GOT3 (cell line): Measurements from ENCODE around the gene METTL26.

Source experiments
- DNase-seq: peaks from one replicate; lab custom pipeline; 2025; ENCODE audit warnings: mixed read lengths; lab: John Stamatoyannopoulos, UW

The METTL26 gene

DNA sequence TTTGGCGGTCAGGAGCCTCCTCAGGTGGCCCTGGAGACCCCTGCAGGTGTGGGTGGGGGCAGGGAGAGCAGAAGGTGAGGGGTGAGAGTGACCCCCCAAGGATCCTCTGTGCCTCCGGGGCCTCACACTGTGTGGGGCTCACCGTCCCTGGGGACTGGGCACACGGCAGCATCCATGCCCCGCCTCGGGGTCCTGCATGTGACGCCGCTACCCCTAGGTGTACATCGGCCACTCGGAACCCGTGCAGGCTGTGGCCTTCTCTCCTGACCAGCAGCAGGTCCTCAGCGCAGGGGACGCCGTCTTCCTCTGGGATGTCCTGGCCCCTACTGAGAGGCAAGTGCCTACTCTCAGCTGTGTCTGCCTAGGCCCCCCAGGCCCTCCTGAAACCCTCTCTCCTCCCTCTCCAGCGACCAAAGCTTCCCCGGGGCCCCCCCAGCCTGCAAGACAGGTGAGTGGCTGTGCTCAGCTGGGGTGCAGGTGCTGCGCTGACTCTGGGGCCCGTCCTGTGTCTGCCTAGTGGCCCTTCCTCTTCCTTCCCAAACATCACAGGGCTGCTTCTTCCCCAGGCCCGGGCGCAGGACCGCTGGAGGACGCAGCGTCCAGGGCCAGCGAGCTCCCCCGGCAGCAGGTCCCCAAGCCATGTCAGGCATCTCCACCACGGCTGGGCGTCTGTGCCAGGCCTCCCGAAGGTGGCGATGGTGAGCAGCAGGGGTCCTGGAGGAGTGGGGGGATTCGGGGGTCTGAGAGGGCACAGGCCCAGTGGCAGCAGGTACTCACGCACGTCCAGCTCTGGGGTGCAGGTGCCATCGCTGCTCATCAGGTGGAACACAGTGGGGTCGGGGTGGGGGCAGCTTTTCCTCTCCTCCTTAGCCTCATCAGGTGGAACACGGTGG, 22.8 kb upstream of the METTL26 start:
- DNase-seq, result no peak

DNA sequence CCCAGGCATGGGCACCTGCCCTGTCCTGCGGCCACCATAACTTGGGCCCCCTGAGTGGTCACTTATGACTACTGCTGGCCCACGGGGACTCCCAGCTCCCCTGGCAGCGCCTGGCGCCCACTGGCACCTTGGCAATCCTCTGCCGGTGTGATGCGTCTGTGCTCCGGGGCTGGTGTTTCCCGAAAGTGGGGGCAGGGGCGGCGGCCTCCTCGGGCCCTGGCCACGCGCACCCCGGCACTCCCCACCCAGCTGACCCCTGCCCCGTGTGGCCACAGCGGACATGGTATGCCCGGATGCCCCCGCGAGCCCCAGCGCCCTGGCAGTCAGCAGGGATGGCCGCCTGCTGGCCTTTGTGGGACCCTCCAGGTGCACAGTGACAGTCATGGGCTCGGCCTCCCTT, 21.4 kb upstream of the METTL26 start:
- DNase-seq, result no peak

DNA sequence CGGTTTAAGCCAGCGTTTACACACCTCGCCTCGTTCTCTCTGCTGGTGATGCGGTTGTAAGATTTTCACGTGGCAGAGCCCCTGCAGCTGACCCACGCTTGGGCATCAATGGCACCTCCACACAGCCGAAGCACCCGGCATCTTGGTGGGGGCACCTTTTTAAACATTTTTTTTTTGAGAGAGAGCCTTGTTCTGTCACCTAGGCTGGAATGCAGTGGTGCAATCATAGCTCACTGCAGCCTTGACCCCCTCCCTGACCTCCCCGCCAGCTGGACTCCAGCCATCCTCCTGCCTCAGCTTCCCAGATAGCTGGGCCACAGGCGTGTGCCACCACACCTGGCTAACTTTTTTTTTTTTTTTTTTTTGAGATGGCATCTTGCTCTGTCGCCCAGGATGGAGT, 17.9 kb upstream of the METTL26 start:
- no peak for DNase-seq

DNA sequence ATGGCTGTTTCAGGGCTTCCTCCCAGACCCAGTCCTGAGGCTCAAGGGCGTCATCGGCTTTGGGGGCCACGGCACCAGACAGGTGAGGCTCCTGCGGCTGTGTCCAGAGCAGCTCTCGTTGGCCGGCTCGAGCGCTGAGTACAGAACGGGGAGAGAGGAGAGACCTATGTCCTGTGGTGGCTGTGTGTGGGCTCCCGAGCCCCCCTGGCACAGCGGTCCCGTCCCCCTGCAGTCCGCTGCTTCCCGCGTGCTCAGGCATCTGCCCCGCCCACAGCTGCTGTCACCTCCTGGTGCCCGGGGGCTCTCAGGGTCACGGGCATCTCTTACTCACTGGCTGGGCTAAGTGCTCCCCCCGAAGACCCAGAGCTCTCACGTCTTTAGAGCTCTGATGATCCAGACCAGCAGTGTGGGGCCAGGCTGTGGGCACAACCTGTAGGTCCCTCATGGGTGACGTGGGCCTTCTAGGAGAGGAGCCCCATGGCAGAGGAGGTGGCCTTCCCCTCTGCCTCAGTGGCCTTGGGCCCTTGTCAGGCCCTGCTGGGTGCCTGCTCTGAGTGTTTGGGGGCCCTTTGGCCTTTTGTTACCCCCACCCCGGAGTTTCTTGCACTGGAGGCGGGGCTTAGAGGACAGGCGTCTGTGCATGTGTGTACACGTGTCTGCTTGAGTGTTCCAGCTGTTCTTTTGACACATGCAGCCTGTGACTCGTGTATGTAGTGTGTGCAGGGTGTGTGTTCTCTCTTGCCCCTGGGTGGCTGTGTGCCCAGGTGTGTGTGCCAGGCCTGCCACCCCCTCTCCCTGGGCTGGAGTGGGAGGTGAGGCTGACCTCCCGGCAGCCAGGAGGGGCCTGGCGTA, 16.6 kb upstream of the METTL26 start:
- no peak for DNase-seq

DNA sequence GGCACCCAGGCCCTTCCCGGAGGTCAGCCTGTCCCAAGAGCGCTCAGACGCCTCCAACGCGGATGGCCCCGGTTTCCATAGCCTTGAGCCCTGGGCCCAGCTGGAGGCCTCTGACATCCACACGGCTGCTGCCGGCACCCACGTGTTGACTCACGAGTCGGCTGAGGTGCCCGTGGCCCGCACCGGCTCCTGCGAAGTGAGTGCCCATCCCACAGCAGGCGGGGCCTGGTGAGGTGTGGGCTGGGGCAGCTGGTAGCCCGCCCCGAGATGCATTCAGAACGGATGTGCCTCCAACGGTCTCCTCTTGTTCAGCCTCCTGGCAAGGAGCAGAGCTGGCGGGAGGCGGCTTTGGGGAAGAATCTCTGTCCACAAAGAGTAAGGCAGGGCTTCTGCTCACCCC, 15.7 kb upstream of the METTL26 start:
- DNase-seq, result no peak

DNA sequence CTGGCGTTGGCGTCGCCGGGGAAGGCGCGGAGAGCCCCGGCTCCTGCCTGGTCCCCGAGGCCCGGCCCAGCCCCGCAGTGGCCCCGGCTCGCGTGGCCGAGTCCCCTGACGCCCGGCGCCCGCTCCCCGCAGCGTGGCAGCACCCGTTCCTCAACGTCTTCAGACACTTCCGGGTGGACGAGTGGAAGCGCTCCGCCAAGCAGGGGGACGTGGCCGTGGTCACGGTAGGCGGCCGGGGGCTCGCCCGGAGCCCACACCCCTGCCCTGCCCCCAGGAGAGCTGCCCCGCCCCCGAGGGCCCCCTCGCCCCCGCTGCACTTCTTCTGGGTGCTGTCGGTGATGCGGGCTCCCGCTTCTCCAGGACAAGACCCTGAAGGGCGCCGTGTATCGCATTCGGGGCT, 13.5 kb upstream of the METTL26 start:
- no peak for DNase-seq

DNA sequence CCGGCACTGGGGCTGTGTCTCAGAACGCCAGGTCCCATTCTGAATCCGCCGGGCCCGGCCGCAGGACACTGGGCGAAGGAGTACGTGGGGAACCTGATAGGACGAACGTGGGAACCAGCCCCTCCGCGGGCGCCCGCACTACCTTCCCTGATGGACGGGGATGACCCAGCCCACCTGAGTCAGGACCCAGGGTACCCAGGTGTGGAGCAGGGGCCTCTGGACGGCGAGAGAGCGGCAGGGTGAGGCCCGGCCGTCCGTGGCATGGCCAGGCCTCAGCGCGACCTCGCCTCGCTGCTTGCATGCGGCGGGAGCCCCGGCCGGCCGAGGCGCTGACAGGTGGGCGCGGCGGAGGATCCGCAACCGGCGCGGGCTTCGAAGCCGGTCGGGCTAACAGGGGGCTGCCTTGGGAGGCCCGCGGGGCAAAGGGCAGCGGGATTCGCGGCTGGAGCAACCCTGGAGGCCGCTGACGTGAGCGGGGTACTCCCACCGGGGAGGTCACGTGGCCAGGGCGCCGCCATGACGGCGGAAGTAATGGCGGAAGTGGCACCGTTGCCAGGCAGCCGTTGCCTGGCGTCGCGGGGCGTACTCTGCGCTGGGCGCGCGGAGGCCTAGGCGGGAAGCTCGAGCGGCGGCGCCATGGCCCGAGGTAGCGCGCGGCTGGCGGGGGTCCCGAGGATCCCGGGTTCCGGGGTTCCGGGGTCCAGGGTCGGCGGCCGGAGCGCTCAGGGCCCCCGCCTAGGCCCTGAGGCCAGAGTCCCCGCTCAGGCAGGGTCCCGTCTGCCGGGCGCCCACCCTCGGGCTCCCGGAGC, 12.9 kb upstream of the METTL26 start, which contains the start of gene WDR90:
Gene WDR90 (plus strand): TSS at position 585 of the 809 bp plus-strand sequence. CDS start 52 bp downstream, at position 637.
- DNase-seq, result peak; percentile 77

DNA sequence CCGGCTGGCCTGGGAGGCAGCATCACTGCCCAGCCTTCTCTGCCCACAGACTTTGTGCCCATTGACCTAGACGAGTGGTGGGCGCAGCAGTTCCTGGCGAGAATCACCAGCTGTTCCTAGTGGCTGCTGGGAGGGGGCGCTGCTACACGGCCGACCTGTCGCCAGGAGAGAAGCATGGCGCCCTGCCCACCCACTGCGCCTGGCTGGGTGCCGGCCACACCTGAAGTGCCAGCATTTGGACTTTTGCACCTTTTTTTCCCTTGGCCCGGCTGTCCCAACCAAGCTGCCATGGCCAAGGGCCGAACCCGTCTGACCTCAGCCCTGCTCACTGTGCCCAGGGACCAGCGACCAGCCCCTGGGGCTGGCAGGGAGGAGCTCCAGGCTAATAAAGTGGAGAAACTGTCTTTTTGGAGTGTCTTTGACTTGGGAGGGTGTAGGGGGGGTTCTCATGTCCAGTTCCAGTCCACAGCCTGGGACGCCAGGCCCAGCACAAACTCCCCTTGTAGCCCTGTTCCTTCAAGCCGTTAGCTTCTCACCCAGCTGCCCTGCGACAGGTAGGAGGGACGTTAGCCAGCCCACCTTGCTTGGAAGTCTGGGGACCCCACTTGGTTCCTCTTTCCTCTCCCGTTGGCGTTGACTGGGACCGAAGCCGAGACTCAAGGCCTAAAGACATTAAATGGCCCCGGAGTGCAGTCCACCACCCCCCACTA, 12.1 kb upstream of the METTL26 start:
- no peak for DNase-seq

DNA sequence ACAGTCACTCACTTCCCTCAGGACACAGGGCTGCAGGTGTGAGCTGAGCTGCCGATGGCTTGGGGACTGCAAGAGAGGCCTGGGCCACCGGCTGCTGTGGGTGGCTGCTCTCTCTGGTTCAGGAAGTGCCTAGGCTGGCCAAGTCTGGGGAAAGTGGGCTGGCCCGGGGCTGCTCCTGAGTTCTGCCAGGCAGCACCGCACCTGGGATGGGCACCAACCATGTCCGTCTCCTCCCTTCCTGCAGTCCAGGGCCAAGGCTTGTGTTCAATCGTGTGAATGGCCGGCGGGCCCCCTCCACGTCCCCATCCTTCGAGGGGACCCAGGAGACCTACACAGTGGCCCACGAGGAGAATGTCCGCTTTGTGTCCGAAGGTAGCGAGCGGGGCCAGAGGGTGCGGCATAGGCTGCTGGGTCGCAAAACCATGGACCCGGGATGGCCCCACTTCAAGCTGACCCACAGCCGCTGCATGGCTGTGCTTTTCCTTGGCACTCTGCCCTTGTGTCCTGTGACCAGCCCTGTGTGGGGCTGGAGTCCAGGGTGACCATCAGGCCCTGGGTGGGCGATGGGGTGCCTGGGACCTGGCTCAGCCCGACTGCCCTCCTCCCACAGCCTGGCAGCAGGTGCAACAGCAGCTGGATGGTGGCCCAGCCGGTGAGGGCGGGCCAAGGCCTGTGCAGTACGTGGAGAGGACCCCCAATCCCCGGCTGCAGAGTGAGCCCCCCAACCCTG, 11.2 kb upstream of the METTL26 start:
- DNase-seq, result no peak

DNA sequence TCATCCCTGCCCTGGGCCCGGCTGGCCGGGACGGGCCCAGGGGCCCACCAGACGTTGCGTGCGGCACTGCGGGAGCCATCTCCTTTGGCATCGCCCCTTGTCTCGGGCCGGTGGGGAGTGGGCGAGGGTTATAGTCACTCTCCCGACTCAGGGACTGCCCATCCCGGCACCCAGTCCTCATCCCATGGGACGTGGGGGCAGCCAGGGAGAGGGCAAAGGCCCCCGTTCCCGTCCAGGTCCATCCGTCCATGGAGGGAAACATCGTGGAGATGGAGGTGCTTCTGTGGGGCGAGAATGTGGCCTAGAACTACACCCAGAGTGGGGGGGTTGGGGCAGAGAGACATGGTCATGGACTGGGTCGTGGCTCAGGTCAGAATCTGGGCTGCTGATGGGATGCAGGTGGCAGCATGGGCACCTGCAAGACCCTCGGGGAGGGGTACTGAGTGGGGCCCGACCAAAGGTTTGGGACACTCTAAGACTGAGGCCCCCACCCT, 10.6 kb upstream of the METTL26 start:
- DNase-seq, result no peak

DNA sequence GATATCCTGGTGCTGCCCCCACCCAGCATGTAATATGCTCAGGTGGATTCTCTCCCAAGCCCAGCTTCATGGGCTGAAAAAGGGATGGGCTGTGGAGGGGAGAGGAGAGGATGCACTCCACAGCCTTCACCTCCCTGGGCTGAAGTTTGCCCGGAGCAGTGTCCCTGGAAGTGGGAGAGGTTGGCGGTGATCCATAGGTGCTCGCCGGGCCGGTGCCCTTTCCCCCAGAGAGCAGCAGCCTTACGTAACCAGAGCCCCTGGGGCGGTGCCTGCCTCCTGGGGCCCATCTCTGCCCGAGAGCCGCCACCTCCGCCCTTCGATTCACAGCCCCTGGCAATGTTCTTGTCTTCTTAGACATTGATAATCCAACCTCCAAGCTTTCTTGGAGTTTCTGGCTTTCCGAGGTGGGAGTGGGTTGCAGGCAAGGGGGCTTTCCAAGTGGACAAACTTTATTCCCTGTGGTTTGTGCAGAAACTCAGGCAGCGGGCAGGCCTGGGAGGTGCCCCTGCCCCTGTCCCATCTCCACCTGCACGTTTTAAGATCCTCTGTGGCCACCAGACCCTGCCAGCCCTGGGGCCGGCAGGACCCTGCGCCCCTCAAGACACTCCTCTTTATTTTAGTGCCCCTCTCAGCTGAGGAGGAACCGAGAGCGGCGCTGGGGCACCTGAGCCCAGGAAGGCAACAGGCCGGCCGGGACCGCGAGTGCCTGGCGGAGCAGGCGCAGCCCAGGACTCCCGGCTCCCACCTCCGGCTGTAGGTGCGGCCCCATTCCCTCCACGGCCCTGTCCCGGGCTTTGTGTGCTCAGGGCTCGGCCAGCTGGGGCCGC, 10.0 kb upstream of the METTL26 start:
- no peak for DNase-seq

DNA sequence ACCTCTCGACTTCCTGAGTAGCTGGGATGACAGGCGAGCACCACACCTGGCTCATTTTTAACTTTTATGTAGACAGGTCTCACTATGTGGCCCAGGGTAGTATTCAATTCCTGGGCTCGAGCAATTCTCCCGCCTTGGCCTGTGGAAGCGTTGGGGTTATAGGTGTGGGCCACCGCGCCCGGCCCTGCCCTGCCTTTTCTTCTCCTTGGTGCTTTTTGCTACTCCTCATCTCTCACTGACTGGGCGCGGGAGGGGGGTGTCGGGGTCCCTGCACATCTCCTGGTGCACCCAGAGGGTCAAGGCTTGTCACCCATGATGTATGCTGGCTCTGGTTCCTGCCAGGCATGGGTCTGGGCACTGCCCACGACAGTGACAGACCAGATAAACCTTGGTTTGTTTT, 8.5 kb upstream of the METTL26 start:
- DNase-seq, result no peak

DNA sequence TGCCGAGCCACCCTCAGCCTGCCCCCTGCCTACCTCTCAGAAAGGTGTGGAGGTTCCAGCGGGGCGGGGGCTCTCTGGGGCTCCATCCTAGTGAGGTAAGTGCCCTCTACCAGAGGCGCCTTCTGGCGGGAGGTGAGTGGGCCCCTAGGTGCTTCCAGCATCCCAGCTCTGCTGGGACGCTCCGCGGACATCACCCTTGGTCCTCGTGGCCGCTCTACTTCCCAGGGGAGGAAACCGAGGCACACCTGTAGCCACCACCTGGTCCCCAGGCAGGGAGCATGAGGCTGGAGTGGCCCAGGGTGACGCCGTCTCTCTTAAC, 6.9 kb upstream of the METTL26 start:
- DNase-seq, result no peak

DNA sequence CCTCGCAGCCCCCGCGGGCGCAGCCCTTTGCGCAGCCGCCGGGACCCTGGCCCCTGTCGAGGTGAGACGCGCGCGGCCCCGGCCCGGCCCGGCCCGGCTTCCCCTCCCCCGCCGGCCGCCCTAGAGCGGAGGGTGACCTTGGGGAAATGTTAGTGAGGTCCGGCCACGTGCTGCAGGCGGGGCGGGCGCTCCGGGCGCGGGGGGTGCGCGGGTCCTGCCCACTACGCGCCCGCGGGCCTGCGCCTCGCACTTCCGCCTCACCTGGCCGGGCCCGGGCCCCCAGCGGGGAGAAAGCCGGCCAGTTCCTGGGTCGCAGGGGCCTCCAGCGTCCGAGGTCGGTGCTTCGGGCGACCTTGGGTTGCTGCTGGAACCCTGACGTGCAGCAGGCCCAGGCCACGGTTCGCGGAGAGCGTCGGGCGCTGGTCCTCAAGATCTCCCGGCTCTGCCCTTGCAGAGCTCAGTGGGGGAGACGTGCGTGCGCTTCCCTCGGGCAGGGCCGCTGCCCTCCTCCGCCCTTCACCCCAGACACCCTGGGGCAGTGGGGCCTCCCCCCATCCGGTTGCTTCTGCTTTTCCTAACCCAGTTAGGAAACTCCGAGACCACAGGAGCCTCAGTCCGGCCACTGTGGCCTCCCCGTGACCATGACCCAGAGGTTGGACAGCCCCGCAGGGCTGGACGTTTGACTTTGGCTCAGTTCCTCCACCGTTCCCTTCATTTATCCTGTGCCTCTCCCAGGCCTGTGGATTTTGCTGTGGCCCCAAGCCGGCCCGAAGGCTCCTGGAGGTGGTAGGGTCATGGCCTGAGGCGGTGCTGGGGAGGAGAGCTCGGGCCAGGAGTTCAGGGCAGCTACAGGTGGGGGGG, 6.3 kb upstream of the METTL26 start:
- DNase-seq, result no peak

DNA sequence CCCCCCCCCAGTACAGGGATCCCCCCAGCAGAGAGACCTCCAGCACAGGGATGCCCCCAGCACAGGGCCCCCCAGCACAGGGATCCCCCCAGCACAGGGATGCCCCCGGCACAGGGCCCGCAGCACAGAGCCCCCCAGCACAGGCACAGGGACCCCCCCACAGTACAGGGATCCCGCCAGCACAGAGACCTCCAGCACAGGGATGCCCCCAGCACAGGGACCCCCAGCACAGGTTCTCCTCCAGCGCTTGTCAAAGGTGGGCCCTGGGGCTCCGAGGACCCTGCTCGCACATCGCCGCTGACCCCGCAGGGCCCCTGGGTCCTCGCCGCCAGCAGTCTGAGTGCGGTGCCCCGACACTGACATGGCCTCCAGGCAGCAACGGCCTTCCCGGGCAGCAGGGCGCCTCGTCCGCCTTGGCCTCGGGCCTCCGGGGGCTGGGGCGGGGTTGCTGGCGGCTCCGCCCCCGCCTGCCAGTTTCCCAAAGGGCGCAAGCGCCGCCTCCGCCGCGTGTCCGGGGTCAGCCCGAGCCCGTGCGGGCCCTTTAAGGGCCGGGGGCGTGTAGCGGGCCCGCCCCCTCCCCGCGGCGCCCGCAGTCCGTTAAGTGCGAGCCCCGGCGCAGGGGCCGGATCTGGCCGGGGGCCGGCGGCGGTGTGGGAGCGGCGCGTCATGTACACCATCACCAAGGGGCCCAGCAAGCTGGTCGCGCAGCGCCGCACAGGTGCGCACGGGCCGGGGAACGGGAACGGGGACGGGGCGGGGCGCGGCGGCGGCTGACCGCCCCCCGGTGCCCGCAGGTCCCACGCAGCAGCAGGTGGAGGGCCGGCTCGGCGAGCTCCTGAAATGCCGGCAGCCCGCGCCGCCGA, 5.5 kb upstream of the METTL26 start, which contains the start of gene MCRIP2:
Gene MCRIP2 (plus strand): TSS at position 503 of the 863 bp plus-strand sequence. CDS start 164 bp downstream, at position 667.
- DNase-seq, result peak; percentile 29

DNA sequence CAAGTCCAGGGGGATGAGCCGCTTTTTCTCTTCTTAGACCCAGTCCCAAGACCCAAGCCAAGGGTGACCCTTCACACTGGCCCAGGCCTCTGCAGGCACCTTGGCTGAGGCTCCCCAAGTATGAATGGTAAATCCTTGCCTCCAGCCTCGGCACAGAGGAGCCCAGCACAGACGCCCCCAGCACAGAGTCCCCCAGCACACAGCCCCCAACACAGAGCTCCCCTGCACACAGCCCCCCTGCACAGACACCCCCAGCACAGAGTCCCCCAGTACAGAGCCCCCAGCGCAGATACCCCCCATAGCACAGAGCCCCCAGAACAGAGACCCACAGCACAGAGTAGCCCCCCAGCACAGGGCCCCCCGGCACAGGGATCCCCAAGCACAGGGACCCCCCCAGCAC, 4.5 kb upstream of the METTL26 start:
- no peak for DNase-seq

DNA sequence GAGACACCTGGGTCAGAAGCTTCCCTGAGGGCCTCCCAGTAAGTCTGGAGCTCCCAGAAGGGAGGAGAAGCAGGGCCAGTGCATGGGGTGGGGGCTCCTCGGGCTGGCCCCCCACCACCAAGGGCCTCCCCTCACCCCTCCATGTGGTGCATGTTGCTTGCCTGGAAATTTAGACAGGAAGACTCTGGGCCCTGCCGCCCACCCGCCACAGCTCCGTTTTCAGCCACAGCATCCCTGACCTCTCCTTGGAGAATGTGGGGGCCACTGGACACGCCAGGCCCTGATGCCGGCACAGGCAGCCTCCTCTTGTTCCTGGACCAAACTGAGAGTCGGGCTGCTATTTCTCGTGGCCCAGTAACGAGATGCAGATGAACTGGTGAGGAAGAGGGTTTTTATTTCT, 2.7 kb upstream of the METTL26 start:
- DNase-seq, result no peak

DNA sequence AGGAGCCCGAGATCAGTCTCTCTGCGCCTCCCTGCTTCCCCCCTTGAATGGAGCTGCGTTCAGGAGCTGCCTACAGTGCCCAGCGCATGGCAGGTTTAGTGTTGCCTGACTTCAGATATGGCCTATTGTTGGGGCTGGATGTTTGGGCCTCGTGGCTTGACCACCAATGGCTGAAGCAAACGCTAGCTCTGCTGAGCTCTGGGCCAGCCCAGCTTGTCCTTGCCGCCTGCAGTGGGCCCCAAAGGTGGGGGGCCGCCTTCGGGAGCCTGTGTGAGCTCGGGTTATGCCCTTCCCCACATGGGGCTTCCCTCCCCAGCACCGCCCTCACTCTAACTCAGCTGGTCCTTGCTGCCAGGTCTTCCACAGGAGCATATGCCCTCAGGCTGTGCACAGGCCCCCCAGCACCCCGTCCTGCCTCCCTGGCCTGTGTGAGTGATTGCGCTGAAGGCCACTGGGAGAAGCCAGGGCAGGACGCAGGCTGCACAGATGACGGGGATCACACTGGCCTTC, 2.0 kb upstream of the METTL26 start:
- no peak for DNase-seq
